Mammary epithelial cell (primary cell): Measurements from ENCODE around the gene DDR2.

Experiments
- EZH2 ChIP-seq: IDR thresholded peaks from 2 replicates; pipeline ENCODE4 v1.6.1; 2012; ENCODE audit warnings: low read length, inconsistent platforms, borderline replicate concordance
- TF ChIP-seq, protein P1 (sequence below), 2 donors: IDR thresholded peaks in 1 of 2; conservative IDR thresholded peaks in 1 of 2; 2 replicates each; pipeline ENCODE4 v1.5.1; 2011 to 2012; ENCODE audit warnings: inconsistent platforms in 2 of 2, low read length in 2 of 2, mild to moderate bottlenecking in 2 of 2, control low read depth in 1 of 2, low read depth in 1 of 2; ENCODE audit not compliant: insufficient read depth in 1 of 2; ENCODE audit errors: extremely low read depth in 1 of 2

DNA sequence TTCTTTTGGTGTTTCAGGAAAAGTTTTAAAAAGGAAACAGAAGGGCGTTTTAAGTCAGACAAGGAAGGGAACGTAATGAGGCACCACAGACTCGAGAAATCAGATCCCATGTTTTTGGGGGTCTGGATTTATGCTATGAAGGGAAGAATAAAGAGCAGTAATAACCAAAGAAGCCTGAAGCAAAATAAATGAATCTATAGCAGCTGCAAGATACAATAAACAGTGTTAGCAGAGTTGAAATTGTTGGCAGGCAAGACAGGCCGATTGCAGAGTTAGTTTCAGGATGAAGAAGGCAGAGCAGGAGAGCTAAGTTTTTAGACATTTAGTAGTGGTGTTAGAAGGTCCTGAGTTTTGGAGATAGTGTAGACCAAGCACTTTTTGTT lies 425 bp downstream of the DDR2 start:
- TF ChIP-seq, protein P1, sequence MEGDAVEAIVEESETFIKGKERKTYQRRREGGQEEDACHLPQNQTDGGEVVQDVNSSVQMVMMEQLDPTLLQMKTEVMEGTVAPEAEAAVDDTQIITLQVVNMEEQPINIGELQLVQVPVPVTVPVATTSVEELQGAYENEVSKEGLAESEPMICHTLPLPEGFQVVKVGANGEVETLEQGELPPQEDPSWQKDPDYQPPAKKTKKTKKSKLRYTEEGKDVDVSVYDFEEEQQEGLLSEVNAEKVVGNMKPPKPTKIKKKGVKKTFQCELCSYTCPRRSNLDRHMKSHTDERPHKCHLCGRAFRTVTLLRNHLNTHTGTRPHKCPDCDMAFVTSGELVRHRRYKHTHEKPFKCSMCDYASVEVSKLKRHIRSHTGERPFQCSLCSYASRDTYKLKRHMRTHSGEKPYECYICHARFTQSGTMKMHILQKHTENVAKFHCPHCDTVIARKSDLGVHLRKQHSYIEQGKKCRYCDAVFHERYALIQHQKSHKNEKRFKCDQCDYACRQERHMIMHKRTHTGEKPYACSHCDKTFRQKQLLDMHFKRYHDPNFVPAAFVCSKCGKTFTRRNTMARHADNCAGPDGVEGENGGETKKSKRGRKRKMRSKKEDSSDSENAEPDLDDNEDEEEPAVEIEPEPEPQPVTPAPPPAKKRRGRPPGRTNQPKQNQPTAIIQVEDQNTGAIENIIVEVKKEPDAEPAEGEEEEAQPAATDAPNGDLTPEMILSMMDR (conservative IDR thresholded peaks at IDR 0.05 in 1 of 2, IDR thresholded peaks at IDR 0.05 in 1 of 2; ENCODE audit: extremely low read depth in 1 of 2, insufficient read depth in 1 of 2, low read depth in 1 of 2, low read length in 2 of 2): no peak
- no peak for TF ChIP-seq EZH2
